ENCODE data around the gene SYCE3.

The SYCE3 gene

GRCh38 chr22:50582493-50583293, 20.0 kb upstream of the SYCE3 start, which contains the start of gene CHKB (continued):
- TF ChIP-seq ZBTB8A (tag by site-specific recombination; IDR thresholded peaks at IDR 0.05) (peak; percentile 62), ZNF558 (tag by site-specific recombination; IDR thresholded peaks at IDR 0.05) (no peak), TRIM28 (IDR thresholded peaks at IDR 0.05; ENCODE audit: borderline replicate concordance, low read length) (no peak), PRDM6 (tag by site-specific recombination; IDR thresholded peaks at IDR 0.05) (no peak), SCRT2 (tag by site-specific recombination; IDR thresholded peaks at IDR 0.05) (no peak), AEBP2 (tag by site-specific recombination; IDR thresholded peaks at IDR 0.05; ENCODE audit: borderline replicate concordance) (no peak), ZNF501 (tag by site-specific recombination; IDR thresholded peaks at IDR 0.05) (peak; percentile 40; the same call in 1 of the 2 replicates), ZNF544 (tag by site-specific recombination; IDR thresholded peaks at IDR 0.05) (no peak), ZNF341 (tag by site-specific recombination; IDR thresholded peaks at IDR 0.05; ENCODE audit: low read depth) (peak; percentile 62; the same call in 1 of the 2 replicates), ZFP41 (tag by site-specific recombination; IDR thresholded peaks at IDR 0.05; ENCODE audit: borderline replicate concordance) (no peak), ZNF830 (tag by site-specific recombination; IDR thresholded peaks at IDR 0.05; ENCODE audit: low read depth) (no peak), ZNF423 (tag by site-specific recombination; IDR thresholded peaks at IDR 0.05) (no peak), ZNF10 (tag by site-specific recombination; IDR thresholded peaks at IDR 0.05) (peak; percentile 84; the same call in 1 of the 2 replicates), KLF10 (tag by site-specific recombination; IDR thresholded peaks at IDR 0.05) (no peak; the same call in 1 of the 2 replicates), ZEB2 (tag by site-specific recombination; IDR thresholded peaks at IDR 0.05) (peak; percentile 89), ZNF791 (tag by site-specific recombination; IDR thresholded peaks at IDR 0.05) (no peak), KLF17 (tag by site-specific recombination; IDR thresholded peaks at IDR 0.05) (peak; percentile 88)

- Histone ChIP-seq H3K4me1 (ENCODE audit: control insufficient read depth, insufficient read depth, low read length) (peaks cover 3% of the 10 kb centered on the region; the same call in 1 of the 2 replicates), H3K4me3 (ENCODE audit: low read depth, low read length) (peak overlapping the region; percentile 80), H3K27ac (ENCODE audit: extremely low read depth, low read depth, low read length) (peak overlapping the region; percentile 99), H3K36me3 (ENCODE audit: control insufficient read depth in 2 of 2, insufficient read depth in 1 of 2, low read length in 2 of 2) (peaks cover 21 to 54% of the 10 kb centered on the region in 2 experiments), H3K9me3 (ENCODE audit: control insufficient read depth, insufficient read depth, low read depth, low read length) (no peaks in the 10 kb centered on the region)
- POLR2A ChIA-PET, result interaction anchor here (0.6 to 3.2 kb wide), 10 partner anchors 10 to 84 kb away, joined by 3 to 22 read pairs (median 4); partner anchors contain the start of genes ARSA, LMF2, SCO2 and SYCE3
- no peak for TF ChIP-seq YY1 (tag by site-specific recombination; IDR thresholded peaks at IDR 0.05)
- 0 out of 2 replicates have a peak, but pooled peaks have one; percentile 20 for TF ChIP-seq ZNF341 (tag by site-specific recombination; IDR thresholded peaks at IDR 0.05; ENCODE audit: low read depth)
- TF ChIP-seq ZNF549 (tag by site-specific recombination; IDR thresholded peaks at IDR 0.05), result no peak
- TF ChIP-seq ZNF223 (tag by site-specific recombination; IDR thresholded peaks at IDR 0.05), result no peak
- TF ChIP-seq ZIC2 (tag by site-specific recombination; IDR thresholded peaks at IDR 0.05), result 0 out of 2 replicates have a peak, but pooled peaks have one; percentile 25
- TF ChIP-seq SP2 (tag by site-specific recombination; IDR thresholded peaks at IDR 0.05), result no peak
- no peak for TF ChIP-seq ZNF580 (tag by site-specific recombination; IDR thresholded peaks at IDR 0.05)
- TF ChIP-seq ZNF426 (tag by site-specific recombination; IDR thresholded peaks at IDR 0.05), result no peak
- TF ChIP-seq ZNF398 (tag by site-specific recombination; IDR thresholded peaks at IDR 0.05), result 0 out of 2 replicates have a peak, but pooled peaks have one; percentile 21
- TF ChIP-seq GLIS2 (tag by site-specific recombination; IDR thresholded peaks at IDR 0.05), result 0 out of 2 replicates have a peak, but pooled peaks have one; percentile 46
- TF ChIP-seq ZBTB20 (tag by site-specific recombination; IDR thresholded peaks at IDR 0.05), result peak; percentile 86
- peak; percentile 99 for TF ChIP-seq ZNF121 (tag by site-specific recombination; IDR thresholded peaks at IDR 0.05)
- TF ChIP-seq GLIS1 (tag by site-specific recombination; IDR thresholded peaks at IDR 0.05), result 0 out of 2 replicates have a peak, but pooled peaks have one; percentile 21
- CTCF ChIA-PET, result interaction anchor here (1.0 to 1.6 kb wide), 3 partner anchors 19 to 56 kb away, joined by 4 to 11 read pairs (median 7); partner anchors contain the start of genes SCO2 and SYCE3
Measured at GRCh38 chr22:50581950-50582492, 19.3 kb upstream of the SYCE3 start.
